GM19025 (cell line): ENCODE results near the gene PIK3C2B.
"Not testable (repeated sequence)": the region's sequence is repeated elsewhere in the genome, so short reads cannot be mapped to it uniquely, and the experiment has no call there.

Source experiments
- ATAC-seq: cut with Tn5 transposase; IDR thresholded peaks from one replicate; pipeline ENCODE4 v1.9.1; 2021; ENCODE audit warnings: mild to moderate bottlenecking, low read depth, moderate library complexity; ENCODE audit not compliant: unreplicated experiment

Gene PIK3C2B, protein sequence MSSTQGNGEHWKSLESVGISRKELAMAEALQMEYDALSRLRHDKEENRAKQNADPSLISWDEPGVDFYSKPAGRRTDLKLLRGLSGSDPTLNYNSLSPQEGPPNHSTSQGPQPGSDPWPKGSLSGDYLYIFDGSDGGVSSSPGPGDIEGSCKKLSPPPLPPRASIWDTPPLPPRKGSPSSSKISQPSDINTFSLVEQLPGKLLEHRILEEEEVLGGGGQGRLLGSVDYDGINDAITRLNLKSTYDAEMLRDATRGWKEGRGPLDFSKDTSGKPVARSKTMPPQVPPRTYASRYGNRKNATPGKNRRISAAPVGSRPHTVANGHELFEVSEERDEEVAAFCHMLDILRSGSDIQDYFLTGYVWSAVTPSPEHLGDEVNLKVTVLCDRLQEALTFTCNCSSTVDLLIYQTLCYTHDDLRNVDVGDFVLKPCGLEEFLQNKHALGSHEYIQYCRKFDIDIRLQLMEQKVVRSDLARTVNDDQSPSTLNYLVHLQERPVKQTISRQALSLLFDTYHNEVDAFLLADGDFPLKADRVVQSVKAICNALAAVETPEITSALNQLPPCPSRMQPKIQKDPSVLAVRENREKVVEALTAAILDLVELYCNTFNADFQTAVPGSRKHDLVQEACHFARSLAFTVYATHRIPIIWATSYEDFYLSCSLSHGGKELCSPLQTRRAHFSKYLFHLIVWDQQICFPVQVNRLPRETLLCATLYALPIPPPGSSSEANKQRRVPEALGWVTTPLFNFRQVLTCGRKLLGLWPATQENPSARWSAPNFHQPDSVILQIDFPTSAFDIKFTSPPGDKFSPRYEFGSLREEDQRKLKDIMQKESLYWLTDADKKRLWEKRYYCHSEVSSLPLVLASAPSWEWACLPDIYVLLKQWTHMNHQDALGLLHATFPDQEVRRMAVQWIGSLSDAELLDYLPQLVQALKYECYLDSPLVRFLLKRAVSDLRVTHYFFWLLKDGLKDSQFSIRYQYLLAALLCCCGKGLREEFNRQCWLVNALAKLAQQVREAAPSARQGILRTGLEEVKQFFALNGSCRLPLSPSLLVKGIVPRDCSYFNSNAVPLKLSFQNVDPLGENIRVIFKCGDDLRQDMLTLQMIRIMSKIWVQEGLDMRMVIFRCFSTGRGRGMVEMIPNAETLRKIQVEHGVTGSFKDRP (N-terminal part only)

GRCh38 chr1:204494281-204495077 lies at the start of gene PIK3C2B:
Gene PIK3C2B (minus strand): TSS chr1:204494805. CDS start chr1:204469802, 25,003 bp downstream.
- ATAC-seq, result peak; percentile 89

DNA sequence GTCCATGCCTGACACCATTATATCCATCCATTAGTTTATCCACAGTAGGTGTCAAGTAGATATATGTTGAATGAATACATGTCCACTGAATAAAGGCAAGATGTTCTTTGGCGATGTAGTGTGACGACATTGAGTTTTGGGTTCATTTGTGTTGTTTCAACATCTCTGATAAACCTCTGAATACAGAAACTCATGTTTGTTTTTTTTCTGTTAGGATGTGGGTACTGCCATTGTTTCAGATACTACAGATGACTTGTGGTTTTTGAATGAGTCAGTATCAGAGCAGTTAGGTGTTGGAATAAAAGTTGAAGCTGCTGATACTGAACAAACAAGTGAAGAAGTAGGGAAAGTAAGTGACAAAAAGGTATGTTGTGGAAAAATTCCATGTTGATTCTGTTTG lies 49.7 kb upstream of the PIK3C2B start:
- no peak for ATAC-seq

- ATAC-seq, result no peak
These were observed 47.0 kb upstream of the PIK3C2B start for GRCh38 chr1:204541626-204542025.

GRCh38 chr1:204532832-204533231 lies 38.2 kb upstream of the PIK3C2B start:
- ATAC-seq, result no peak

DNA sequence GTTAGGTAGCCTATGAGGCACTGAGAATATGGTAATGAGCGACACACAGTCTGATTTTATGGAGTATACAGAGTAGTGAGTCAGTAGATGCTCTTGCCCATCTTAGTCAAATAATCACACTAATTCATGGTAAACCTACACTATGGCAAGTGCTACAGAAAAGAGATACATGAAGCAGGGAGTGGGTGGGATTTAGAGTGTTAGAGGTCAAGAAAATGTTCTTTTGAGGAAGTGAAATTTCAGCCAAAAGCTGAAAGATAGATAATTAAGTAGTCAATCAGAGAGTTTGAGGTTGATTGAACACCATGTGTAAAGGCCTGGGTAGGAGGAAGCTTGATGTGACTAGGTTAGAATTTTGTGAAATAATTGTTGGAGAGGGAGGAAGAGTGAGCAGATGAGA lies 36.3 kb upstream of the PIK3C2B start:
- ATAC-seq, result peak; percentile 87

DNA sequence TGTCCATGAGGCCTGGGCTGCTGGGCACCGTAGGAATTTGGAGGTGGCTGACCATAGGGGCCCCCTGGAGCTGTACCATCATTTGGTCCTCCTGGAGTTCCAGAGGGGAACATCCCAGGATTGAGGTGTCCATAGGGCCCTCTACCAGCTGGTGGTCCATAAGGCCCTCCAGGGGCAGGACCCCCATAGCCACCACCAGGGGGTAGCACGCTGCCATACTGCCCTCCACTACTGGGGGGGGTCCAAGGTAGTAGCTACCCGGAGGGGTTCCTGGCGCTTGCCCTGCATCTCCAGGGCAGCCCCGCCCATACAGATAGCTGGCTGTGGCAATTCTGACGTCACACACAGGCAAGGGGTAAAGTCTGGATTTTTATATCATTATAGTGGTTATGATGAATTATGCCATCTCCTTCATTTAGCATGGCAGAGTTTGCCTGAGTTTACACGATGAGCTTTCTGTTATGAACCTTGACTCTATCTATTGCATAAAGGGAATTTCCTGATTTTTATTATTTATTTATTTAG lies 34.8 kb upstream of the PIK3C2B start:
- no peak for ATAC-seq

DNA sequence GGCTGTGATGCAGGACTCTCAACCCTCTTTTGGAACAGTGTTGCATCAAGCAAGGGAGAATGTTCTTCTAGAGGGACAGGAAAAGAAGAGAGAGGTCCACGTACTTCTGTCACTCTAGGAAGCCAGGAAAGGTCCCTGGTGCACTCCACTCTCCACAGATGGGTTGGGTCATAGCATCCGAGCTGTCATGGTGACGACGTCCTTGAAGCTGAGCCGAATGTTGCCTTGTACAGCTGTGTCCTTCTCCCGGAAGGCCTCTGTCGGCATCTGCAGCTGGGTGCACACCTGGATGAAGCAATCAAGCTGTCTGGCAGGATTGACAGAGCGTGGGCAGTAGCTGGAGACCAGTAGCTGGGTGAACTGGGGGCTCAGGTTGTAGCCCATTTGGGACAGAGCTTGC lies 34.1 kb upstream of the PIK3C2B start:
- ATAC-seq, result no peak

- no peak for ATAC-seq
These were observed 33.6 kb upstream of the PIK3C2B start for GRCh38 chr1:204528241-204528640.

DNA sequence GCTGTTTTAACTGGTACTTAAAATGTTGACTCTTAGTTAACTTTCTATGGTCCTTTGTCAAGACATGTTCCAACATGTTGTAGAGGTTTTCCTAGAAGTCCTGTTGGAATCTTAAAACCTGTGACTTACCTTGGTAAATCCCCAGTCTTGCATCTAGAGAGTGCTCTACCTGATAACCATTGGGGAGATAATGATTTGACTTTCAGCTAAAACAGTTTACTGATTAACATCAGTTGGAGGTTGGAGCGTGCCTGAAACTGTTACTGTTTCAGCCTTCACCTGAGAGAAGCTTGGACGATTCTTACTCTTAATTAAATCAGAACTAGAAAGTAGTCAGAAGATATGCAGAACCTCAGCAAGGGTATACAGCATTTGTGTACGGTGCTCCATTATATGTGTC lies 30.4 kb upstream of the PIK3C2B start:
- peak; percentile 56 for ATAC-seq

DNA sequence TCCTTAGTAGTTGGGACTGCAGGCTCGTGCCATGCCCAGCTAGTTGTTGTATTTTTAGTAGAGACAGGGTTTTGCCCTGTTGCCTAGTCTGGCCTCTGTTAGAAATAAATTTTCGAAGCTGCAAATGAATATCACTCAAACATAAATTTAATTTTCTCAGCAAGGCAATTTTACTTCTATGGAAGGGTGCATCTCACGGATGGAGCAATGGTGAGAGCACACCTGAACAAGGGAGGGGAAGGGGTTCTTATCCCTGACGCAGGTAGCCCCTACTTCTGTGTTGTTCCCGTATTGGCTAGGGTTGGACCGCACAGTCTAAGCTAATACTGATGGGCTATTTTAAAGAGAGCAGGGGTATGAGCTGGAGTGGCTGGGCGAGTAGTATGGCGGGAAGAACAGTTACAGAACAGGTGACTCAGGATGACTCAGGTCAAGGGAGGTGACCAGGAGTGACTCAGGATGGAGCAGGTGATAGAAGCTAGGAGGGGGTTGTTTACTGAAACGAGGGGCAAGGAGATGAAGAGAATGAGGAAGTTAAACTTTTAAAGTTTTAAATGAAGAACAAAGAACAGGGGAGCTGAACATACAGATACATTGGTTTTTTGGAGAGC lies 29.1 kb upstream of the PIK3C2B start:
- ATAC-seq, result no peak

DNA sequence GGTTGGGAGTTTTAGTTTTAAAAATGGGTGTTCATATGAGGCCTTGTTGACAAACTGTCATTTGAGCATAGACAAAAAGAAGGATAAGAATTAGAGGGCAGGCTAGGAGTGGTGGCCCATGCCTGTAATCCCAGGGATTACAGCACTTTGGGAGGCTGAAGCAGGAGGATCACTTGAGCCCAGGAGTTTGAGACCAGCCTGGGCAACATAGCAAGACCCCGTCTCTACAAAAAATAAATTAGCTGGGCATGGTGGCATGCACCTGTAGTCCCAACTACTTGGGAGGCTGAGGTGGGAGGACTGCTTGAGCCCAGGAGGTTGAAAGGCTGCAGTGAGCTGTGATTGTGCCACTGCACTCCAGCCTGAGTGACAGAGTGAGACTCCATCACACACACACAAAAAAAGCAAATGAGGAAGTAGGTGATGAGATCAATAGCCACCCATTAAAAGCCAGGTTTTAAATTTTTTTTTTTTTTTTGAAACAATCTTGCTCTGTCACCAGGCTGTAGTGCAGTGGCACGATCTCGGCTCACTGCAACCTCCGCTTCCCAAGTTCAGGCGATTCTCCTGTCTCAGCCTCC lies 27.4 kb upstream of the PIK3C2B start:
- ATAC-seq, result not testable (repeated sequence)

GRCh38 chr1:204520834-204521709 lies 26.5 kb upstream of the PIK3C2B start:
- ATAC-seq, result no peak

DNA sequence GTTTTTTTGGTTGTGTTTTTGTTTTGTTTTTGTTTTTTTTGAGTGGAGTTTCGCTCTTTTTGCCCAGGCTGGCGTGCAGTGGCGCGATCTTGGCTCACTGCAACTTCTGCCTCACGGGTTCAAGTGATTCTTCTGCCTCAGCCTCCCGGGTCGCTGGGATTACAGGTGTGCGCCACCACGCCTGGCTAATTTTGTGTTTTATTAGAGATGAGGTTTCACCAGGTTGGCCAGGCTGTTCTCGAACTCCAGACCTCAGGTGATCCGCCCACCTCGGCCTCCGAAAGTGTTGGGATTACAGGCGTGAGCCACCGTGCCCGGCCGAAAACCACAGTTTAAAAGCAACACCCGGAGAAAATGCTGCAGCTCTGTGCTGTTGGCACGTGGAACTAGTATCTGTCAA lies 22.8 kb upstream of the PIK3C2B start:
- not testable (repeated sequence) for ATAC-seq

- peak; percentile 73 for ATAC-seq
These were observed 21.7 kb upstream of the PIK3C2B start, which contains the start of gene MDM4 for GRCh38 chr1:204516180-204516879. Gene MDM4 (plus strand): TSS chr1:204516406. CDS start chr1:204525519, 9,113 bp downstream.

DNA sequence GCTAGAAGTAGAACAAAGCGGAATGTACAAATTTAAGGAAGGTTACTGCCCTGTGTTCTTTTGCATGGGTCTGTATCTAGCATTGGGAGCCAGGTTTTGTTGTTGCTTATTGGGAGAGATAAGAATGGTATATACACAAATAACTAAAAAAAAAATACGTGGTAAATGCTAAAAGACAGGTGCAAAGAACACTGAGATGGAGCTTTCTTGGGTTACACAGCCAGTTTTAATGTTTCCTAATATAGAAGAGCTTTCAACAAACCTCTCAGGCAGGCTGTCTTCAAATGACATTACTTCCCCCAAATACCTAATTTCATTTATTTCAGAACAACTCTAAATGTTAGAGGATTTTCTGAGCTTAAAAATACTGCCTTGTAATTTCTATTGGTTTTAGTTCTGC lies 20.2 kb upstream of the PIK3C2B start:
- no peak for ATAC-seq

DNA sequence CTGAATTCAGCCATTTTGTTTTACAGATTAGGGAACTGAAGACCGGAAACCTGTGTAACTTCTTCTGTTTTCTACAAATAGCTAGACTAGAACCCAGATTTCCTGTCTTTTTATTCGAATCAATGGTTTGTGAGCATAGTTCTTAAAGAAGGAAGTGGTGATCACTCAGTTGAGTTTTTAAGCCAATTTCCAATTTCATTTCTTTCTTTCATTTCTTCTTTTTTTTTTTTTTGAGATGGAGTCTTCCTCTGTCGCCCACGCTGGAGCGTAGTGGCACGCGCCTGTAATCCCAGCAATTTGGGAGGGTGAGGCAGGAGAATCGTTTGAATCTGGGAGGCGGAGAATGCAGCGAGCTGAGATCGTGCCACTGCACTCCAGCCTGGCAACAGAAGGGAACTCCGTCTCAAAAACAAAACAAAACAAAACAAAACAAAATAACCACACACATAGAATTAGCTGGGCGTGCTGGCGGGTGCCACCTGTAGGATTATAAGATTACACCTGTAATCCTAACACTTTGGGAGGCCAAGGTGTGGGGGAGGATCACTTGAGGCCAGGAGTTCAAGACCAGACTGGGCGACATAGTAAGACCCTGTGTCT lies 18.6 kb upstream of the PIK3C2B start:
- no peak for ATAC-seq

GRCh38 chr1:204511366-204511765 lies 16.8 kb upstream of the PIK3C2B start:
- no peak for ATAC-seq
